GM23248 (cell line): ENCODE results near the gene EML1.

Experiments used
- EZH2 ChIP-seq: fragments of 200-600 bp; sonication (generic); IDR thresholded peaks from 2 replicates; pipeline ENCODE4 v1.6.1; 2018; ENCODE audit warnings: antibody characterized with exemption, mild to moderate bottlenecking; ENCODE audit not compliant: insufficient read depth, poor library complexity, severe bottlenecking
- EZH2phosphoT487 ChIP-seq: fragments of 200-600 bp; sonication (generic); IDR thresholded peaks from 2 replicates; pipeline ENCODE4 v1.6.1; 2018; ENCODE audit warnings: antibody characterized with exemption, moderate library complexity, mild to moderate bottlenecking, low read depth; ENCODE audit not compliant: insufficient read depth

- TF ChIP-seq EZH2 (no peak), EZH2phosphoT487 (no peak)
Observed at GRCh38 chr14:99952453-99952852, 159.2 kb downstream of the EML1 start.
